ENCODE measurements around the gene KIRREL1.

DNA sequence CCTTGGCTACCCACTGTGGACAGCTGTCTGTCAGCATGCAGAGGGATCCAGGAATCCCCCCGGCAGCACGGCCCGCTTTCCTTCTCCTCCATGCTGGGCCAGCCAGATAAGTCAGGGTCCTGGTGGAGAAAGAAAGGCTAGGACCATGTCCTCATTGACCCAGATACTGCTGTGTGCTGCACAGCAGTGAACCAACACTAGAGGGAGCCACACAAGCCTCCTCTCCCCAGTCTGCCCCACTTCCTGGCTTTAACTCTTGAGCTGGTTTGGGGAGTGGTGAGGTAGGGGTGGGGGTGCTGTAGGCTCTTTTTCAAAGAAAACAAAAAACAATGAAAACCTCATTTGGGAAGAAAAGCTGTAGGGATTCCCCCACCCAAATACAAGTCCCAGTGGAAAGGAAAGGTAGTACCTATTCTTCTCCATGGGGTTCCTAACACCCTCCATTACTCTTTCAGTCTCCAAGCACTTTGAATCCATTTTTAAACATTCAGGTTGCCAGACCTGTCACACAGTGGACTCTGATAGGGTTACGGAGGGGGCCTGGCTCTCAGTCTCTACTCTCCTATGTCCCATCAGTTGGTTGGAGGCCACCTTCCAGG, 102.4 kb downstream of the KIRREL1 start:
- TF ChIP-seq, protein P1, sequence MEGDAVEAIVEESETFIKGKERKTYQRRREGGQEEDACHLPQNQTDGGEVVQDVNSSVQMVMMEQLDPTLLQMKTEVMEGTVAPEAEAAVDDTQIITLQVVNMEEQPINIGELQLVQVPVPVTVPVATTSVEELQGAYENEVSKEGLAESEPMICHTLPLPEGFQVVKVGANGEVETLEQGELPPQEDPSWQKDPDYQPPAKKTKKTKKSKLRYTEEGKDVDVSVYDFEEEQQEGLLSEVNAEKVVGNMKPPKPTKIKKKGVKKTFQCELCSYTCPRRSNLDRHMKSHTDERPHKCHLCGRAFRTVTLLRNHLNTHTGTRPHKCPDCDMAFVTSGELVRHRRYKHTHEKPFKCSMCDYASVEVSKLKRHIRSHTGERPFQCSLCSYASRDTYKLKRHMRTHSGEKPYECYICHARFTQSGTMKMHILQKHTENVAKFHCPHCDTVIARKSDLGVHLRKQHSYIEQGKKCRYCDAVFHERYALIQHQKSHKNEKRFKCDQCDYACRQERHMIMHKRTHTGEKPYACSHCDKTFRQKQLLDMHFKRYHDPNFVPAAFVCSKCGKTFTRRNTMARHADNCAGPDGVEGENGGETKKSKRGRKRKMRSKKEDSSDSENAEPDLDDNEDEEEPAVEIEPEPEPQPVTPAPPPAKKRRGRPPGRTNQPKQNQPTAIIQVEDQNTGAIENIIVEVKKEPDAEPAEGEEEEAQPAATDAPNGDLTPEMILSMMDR (IDR thresholded peaks at IDR 0.05; ENCODE audit: low read depth, low read length, poor library complexity, severe bottlenecking), result peak; percentile 84
- TF ChIP-seq EZH2phosphoT487 (IDR thresholded peaks at IDR 0.05; ENCODE audit: borderline replicate concordance, low read length), result no peak
